ENCODE results near the gene GGT5. TPM values are rescaled to one million over a fixed set of nuclear protein-coding genes. Genes with fewer than 3 reads are reported as not detected.
"Not testable (repeated sequence)": the region's sequence is repeated elsewhere in the genome, so short reads cannot be mapped to it uniquely, and the experiment has no call there.

GGT5 gene
- total and polyA plus RNA-seq, 12 donors = 4.3 to 67.4 (median 13.1) TPM

- H3K36me3 ChIP-seq; intact Hi-C loops (cut with DNase I); H3K27me3 ChIP-seq; H3K4me3 ChIP-seq; H3K4me1 ChIP-seq; ATAC-seq; H3K9me3 ChIP-seq: not testable (repeated sequence)
- 11 to 24% methylated on average over 5 to 7 of the region's 10 CpGs for WGBS, 2 donors
- peak; percentile 57 to 77 for DNase-seq
- TF ChIP-seq CTCF (IDR thresholded peaks at IDR 0.05) = peak in 8 of 9 donors; percentile 32 to 63 (median 53)
- H3K27ac ChIP-seq = peak overlapping the region in 3 of 10 donors; percentile 27 to 60 (median 52)
Observed at GRCh38 chr22:24259459-24259858, 14.6 kb upstream of the GGT5 start.

- DNase-seq; H3K27me3 ChIP-seq; H3K27ac ChIP-seq; H3K4me3 ChIP-seq; H3K36me3 ChIP-seq; H3K4me1 ChIP-seq; ATAC-seq; intact Hi-C loops (cut with DNase I); H3K9me3 ChIP-seq: not testable (repeated sequence)
- 94 to 99% methylated on average over 6 of the region's 7 CpGs for WGBS, 2 donors
Observed at GRCh38 chr22:24256736-24257135, 11.9 kb upstream of the GGT5 start.

- H3K27ac ChIP-seq; intact Hi-C loops (cut with DNase I); H3K9me3 ChIP-seq; H3K4me3 ChIP-seq; ATAC-seq; H3K4me1 ChIP-seq; H3K36me3 ChIP-seq; H3K27me3 ChIP-seq; DNase-seq: not testable (repeated sequence)
- 94 to 95% methylated on average over 10 to 12 of the region's 13 CpGs for WGBS, 2 donors
Observed at GRCh38 chr22:24256136-24256535, 11.3 kb upstream of the GGT5 start.

- WGBS, 2 donors = 96% methylated on average over 12 of the region's 12 CpGs
- H3K27me3 ChIP-seq; DNase-seq; H3K36me3 ChIP-seq; H3K27ac ChIP-seq; H3K4me3 ChIP-seq; ATAC-seq; H3K4me1 ChIP-seq; H3K9me3 ChIP-seq; intact Hi-C loops (cut with DNase I): not testable (repeated sequence)
Observed at GRCh38 chr22:24253126-24253525, 8.2 kb upstream of the GGT5 start.

- intact Hi-C loops (cut with DNase I); ATAC-seq; DNase-seq; H3K36me3 ChIP-seq; H3K4me3 ChIP-seq; H3K27me3 ChIP-seq; H3K27ac ChIP-seq; H3K9me3 ChIP-seq: not testable (repeated sequence)
- 95 to 97% methylated on average over 16 to 19 of the region's 28 CpGs for WGBS, 2 donors
- H3K4me1 ChIP-seq = peaks cover 9 to 19% (median 14%) of the 10 kb centered on the region in 9 donors
Observed at GRCh38 chr22:24251286-24251685, 6.4 kb upstream of the GGT5 start.

- ATAC-seq, H3K9me3 ChIP-seq, H3K36me3 ChIP-seq, H3K27me3 ChIP-seq, DNase-seq, H3K27ac ChIP-seq, H3K4me3 ChIP-seq: not testable (repeated sequence)
- WGBS, 2 donors = 95 to 98% methylated on average over 4 to 8 of the region's 8 CpGs
- intact Hi-C loops (cut with DNase I) = loop anchor here in 7 of 10 donors (5.0 to 10.0 kb wide), 4 partner anchors 42 to 265 kb away; partner anchors contain the start of gene GSTT2 (in 1 of the 7)
- peaks cover 13 to 37% (median 31%) of the 10 kb centered on the region in 9 donors for H3K4me1 ChIP-seq
Observed at GRCh38 chr22:24249413-24249812, 4.5 kb upstream of the GGT5 start.

GRCh38 chr22:24248611-24249010 is 3.7 kb upstream of the GGT5 start:
- not testable (repeated sequence) for H3K27me3 ChIP-seq, H3K36me3 ChIP-seq, H3K9me3 ChIP-seq, ATAC-seq, H3K4me3 ChIP-seq, H3K27ac ChIP-seq, DNase-seq
- intact Hi-C loops (cut with DNase I) = loop anchor here in 7 of 10 donors (5.0 to 10.0 kb wide), 4 partner anchors 41 to 264 kb away; partner anchors contain the start of gene GSTT2 (in 1 of the 7)
- peaks cover 14 to 44% (median 32%) of the 10 kb centered on the region in 9 donors for H3K4me1 ChIP-seq
- WGBS, 2 donors = 92 to 96% methylated on average over 14 to 15 of the region's 15 CpGs
